HG03521 (cell line): ENCODE data around the gene KCNJ6.
"Not testable (repeated sequence)": the region's sequence is repeated elsewhere in the genome, so short reads cannot be mapped to it uniquely, and the experiment has no call there.

Experiments
- ATAC-seq: cut with Tn5 transposase; IDR thresholded peaks from one replicate; pipeline ENCODE4 v1.9.1; 2021; ENCODE audit warnings: mild to moderate bottlenecking, moderate library complexity; ENCODE audit not compliant: unreplicated experiment

The KCNJ6 gene

DNA sequence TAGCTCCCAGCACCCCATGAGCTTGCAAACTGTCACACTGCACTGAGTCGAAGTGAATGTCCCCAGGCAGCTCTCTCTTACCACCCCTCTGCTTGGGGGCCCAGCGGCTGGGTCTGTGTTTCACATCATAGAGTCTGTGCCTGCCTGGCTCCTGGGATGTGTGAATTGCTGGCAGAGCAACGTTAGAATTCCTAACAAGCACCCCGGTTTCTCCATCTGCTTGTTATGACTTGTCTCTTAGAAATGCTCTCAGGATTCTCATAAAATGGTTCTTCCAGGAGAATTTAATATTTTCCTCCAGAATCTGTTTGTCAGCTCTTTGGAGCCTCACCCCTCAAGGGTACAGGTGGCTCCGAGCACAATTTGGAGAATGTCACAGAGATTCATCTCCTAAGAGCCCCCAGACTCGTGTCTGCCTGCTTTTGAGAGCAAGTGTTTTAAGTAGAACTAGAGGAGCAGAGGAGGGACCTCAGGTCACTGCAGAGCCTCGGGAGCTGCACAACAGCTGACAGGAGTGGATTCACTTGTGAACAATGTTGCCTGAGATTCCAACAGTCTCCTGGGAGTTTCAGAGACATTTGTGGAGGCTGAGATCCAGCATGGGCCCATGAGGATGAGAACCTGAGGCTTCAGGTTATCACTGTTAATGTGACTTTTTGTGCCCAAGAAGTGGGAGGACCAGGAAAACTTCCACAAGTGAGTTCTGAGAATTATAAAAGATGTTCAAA lies 131.5 kb downstream of the KCNJ6 start:
- no peak for ATAC-seq

- no peak for ATAC-seq
Measured at GRCh38 chr21:37783016-37783415, 133.2 kb downstream of the KCNJ6 start.

GRCh38 chr21:37780991-37781983 lies 135.0 kb downstream of the KCNJ6 start:
- no peak for ATAC-seq

DNA sequence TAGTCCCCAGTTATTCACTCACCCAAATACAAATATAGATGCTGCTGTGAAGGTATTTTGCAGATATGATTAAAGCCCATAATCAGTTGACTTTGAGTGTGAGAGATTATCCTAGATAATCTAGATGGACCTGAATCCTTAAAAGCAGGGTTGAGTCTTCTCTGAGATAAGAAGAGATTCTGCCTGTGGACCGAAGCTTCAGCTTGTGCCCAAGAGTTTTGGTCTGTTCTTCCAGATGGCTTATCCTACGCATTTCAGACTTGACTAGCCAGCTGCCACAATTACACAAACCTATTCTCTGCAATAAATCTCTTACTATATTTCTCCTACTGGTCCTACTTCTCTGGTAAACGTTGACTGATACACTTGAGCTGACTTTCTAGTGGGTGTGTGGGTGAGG lies 145.1 kb downstream of the KCNJ6 start:
- no peak for ATAC-seq

GRCh38 chr21:37770461-37770860 lies 145.8 kb downstream of the KCNJ6 start:
- ATAC-seq, result no peak

DNA sequence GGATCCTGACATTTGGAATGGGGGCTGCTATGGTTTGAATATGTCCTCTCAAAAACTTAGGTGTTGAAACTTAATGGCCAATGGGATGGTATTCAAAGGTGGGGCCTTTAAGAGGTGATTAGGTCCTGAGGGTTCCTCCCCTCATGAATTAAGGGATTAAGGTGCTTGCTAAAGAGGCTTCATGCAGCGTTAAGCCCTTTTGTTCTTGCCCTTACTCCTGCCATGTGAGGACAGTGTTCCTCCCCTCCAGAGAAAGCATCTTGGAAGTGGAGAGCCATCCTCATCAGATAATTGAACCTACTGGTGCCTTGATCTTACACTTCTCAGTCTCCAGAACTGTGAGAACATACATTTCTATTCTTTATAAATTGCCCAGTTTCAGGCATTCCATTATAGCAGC lies 146.6 kb downstream of the KCNJ6 start:
- ATAC-seq, result no peak

DNA sequence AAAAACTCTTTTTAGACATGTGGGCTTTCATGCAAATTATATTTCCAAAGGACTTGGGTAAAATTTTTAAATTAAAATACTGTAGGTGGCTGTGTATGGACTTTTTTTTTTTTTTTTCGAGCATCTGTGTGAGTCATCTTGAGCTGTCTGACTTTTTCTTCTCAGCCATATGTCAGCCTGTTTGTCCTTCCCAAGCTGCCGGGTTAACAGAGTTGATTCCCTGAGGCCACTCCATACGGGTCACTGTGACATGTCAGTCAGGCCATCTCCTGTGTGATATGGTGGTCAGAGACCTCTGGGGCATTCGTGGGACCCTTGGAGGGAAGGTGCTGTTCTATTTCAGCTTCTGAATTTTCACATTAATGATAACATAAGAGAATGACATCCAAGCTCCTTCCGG lies 148.3 kb downstream of the KCNJ6 start:
- ATAC-seq, result no peak

DNA sequence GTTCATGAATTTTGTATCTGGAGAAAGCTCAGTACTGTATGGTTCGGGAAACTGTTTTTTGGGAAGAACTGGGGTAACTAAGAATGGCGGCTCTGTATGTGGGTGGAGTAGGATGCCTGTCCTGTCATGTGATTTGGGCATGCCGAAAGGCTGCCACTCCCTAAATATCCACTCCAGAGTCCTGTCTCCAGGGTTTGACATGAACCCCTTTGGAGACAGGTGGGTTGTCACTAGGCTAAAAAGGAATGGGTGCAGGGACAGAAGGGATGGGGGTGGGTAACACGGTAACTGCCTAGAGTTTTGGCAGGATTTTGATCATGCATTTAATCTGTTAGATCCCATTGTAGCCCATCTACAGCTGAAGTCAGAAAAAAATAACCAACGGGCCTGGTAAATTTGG lies 150.1 kb downstream of the KCNJ6 start:
- no peak for ATAC-seq

- ATAC-seq, result no peak
Measured at GRCh38 chr21:37765221-37765900, 150.9 kb downstream of the KCNJ6 start.

DNA sequence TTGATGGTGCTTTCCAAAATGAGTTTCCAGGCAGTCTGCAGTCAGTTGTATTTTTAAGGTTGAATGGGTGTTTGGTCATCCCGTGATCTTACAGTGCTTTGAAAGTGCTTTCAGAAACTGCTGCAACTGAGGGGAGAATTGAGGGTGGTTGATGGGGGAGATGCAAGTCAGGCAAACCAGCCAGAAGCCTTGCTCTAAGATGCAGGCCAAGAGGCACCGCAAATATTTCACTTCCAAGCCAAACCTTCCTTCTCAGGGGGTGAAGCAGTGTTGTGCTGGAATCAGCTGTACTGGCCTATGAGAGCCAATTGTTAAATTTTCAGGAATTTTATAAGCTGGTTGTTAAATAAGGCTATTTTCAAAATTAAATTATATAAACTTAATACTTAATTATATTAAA lies 151.6 kb downstream of the KCNJ6 start:
- ATAC-seq, result no peak

DNA sequence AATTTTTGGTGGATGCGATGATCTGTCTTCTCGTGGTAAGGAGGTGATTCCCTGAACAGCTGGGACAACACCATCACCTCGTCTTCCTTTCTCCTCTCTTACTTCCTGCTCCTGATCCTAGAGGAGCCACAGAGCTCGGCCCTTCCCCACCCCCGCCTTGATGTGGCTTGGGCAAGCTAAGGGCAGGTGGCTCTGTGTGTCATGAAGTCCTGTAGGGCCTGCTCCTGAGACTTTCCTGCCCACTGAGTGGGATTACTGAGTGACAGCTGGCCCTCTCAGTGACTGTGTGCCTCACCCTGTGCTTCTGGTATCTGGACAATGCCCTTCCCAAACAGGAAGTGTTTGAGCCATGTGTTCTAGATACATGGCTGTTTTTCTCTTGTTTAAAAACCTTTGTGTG lies 153.0 kb downstream of the KCNJ6 start:
- no peak for ATAC-seq

- no peak for ATAC-seq
Measured at GRCh38 chr21:37762606-37763005, 153.7 kb downstream of the KCNJ6 start.

GRCh38 chr21:37761406-37761805 lies 154.9 kb downstream of the KCNJ6 start:
- ATAC-seq, result not testable (repeated sequence)

- no peak for ATAC-seq
Measured at GRCh38 chr21:37759777-37760176, 156.5 kb downstream of the KCNJ6 start.

DNA sequence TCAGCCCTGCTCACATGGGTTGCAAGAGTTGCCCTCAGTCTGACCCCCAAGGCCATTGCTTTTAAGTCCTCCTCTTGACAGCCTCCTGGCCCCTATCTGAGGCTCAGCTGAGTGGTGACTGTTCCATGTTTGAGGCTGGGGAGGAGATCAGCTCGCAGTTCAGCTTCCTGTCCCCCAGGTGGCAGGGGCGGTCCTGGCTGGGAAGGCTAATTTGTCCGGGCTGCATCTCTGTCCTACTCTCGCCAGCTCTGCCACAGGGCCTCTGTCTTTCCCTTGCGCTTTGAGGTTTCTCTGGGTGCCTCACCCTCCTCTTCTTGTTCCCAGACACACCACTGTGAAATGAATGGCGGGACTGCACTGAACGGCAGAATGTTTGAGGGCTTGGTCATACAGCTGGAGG lies 157.3 kb downstream of the KCNJ6 start:
- no peak for ATAC-seq

DNA sequence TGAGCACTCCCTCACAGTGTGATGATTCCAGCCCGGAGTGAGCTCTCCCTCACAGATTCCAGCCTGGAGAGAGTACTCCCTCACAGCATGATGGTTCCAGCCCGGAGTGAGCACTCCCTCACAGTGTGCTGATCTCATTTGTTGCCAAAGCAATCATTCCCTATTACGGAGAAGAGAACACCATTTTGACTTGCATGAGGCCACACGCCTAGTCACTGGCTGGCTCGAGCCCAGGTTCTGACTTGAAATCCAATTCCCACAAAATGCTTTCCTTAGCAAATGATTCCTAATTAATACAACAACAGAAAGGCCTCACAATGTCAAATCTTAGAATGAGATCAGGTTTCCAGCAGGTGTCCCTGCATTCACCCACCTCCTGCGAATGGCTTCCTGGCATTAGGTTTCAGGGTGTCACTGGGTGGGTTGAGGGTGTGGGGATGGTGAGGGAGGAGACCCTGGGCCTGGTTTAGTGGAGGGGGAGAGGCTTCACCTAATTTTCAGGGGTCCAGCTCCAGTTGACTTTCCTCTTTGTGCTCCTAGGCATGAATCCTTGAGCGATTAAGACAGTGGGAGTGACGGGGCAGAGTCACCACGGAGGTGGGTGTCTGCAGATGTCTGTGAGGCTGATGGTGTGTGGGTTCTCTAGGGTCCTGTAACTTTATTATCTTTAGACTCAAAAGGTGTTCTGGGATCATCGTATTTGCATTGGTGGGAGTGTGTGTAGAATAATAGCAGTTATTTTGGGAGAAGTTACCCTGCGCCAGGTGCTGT lies 158.5 kb downstream of the KCNJ6 start:
- no peak for ATAC-seq

GRCh38 chr21:37753122-37753599 lies 163.1 kb downstream of the KCNJ6 start:
- no peak for ATAC-seq

GRCh38 chr21:37751268-37751975 lies 164.8 kb downstream of the KCNJ6 start:
- no peak for ATAC-seq

DNA sequence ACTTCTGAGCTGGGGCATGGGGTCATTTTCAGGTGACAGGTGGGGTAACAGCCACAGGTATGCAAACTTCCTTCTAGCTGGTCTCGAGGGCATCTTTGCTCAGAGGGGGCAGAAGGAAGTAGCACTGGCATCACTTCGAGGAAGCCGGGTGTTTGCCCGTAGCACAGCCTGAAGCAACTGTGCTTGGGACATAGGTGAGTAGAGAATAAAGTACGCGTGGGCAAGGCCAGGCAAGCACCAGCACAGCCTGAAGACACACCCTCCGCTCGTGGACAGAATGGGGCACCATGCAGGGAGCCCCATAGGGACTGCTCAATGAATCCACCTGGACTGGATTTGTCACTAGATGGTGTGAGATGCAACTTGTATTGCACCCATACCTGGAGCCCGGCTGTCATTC lies 167.1 kb downstream of the KCNJ6 start:
- ATAC-seq, result no peak

DNA sequence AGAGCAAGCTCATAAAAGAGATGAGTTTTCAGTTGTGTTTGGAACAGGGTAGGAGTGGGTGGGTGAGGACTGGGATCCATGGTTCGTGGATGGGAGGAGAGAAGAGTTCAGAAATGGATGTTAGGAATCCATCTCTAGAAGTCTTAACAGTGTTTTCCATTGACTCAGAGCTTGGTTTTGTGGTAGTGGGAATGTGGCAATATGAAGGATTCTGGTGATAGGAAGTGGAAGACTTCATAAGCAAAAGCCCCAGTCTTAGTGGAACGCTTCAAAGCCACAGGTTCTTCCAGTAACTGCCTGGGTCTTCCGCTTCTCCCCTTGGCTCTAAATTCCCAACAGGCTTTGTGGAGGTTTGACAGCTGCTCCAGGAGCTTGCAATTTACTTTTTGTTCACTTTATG lies 167.9 kb downstream of the KCNJ6 start:
- ATAC-seq, result no peak
